Pons (tissue), 1 donor: Measurements from ENCODE around the gene RRP36.
"Not testable (repeated sequence)": the region's sequence is repeated elsewhere in the genome, so short reads cannot be mapped to it uniquely, and the experiment has no call there.

Source experiments
- DNase-seq: peaks from one replicate; pipeline ENCODE4 v3.0.0-alpha.2; 2016; ENCODE audit warnings: low spot score

RRP36 gene

DNA sequence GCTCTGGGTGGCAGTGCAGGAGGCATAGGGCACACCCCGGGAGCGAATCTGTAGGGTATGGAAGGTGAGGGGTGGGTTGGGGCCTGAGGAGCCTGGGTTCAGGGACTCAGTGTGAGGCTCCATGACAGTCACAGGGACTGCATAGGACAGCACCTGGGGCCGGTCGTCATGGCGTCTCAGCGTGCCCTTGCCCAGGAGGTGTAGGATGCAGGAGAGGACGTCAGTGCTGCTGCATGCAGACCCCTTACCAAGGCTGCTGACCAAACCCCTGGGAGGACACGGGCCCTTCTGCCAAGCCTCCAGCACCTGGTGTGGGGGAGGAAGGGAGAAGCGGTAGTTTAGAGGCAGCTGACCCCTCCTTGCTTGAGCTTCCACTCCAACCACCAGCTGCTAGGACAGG lies 16.3 kb downstream of the RRP36 start:
- DNase-seq = no peak

- DNase-seq = no peak
These were observed 17.3 kb downstream of the RRP36 start for GRCh38 chr6:43038727-43039126.

- no peak for DNase-seq
These were observed 19.3 kb downstream of the RRP36 start for GRCh38 chr6:43040542-43041257.

DNA sequence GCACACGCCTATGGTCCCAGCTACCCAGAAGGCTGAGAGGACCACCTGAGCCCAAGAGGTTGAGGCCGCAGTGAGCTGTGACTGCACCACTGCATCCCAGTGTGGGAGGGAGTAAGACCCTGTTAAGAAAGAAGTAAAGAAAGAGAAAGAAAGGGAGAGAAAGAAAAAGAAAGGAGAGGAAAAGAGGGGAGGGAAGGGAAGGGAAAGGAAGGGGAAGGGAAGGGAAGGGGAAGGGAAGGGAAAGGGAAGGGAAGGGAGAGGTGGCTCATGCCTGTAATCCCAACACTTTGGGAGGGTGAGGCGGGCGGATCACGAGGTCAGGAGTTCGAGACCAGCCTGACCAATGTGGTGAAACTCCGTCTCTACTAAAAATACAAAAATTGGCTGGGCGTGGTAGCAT lies 20.1 kb downstream of the RRP36 start:
- DNase-seq = not testable (repeated sequence)

GRCh38 chr6:43043310-43043709 lies 21.9 kb downstream of the RRP36 start:
- DNase-seq = no peak

- DNase-seq = no peak
These were observed 24.0 kb downstream of the RRP36 start for GRCh38 chr6:43045371-43045930.

DNA sequence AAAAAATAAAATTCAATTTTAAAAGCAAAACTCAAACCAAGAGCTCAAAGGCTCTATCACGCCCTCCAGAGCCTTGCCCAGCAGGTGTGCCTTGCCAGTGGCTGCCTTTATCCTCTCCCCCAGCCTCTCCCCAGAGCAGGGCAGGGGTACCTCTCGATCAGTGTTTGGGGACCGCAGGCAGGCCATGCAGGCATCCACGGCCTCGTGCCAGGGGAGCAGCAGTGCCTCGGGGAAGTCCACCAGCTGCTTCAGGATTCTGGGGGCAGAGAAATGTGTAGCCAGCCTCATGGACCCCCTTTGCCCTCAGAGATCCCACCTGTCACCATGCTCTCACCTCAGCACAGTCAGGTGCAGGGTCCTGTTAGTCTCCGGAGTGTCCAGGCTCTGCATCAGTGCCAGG lies 26.6 kb downstream of the RRP36 start:
- no peak for DNase-seq

DNA sequence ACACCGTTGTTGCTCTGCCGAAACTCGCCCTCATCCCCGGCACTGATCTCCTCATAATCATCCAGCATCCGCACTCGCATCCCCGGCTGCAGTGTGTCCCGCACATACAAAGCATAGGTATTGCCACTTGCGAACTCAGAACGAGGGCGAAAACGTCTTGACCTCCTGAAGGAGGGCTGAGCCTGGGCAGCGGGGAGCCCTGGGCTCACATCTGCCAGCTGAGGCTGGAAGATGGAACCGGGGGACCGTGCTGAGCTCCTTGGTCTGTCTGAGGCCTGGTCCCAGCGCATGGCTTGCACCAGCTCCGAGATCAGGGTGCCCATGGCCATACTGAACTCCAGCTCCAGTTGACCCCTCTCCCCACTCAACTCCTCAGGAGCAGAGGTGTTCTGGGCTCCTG lies 29.6 kb downstream of the RRP36 start:
- DNase-seq = no peak

GRCh38 chr6:43052225-43052841 lies 30.9 kb downstream of the RRP36 start:
- DNase-seq = no peak

GRCh38 chr6:43052842-43053544 lies 31.6 kb downstream of the RRP36 start:
- no peak for DNase-seq

- DNase-seq = peak; percentile 70
These were observed 32.3 kb downstream of the RRP36 start, which contains the start of gene CUL7 for GRCh38 chr6:43053545-43054205. TSS of gene CUL7 (minus strand) at chr6:43053851. CDS start at chr6:43052788, 1,063 bp downstream.

- DNase-seq = no peak
These were observed 33.0 kb downstream of the RRP36 start for GRCh38 chr6:43054206-43054943.

DNA sequence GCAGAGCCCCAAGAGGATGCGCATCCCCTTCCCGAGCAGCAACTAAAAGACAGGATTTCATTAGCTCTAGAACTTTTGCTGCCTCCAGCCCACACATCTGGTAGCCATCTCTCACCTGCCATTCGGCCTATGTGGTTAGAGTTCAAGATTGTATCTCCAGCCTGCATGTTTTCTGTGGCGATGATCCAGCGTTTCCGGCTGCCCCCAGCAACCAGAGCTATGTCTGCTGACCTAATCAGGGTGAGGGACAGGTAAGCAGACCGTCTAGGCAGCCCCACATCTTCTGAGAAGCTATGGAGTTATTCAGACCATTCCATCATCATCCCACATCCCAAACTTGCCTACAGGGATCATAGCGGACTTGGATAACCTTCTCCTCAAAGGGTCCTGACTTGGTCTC lies 34.5 kb downstream of the RRP36 start:
- no peak for DNase-seq

GRCh38 chr6:43058531-43058930 lies 37.1 kb downstream of the RRP36 start:
- DNase-seq = no peak

DNA sequence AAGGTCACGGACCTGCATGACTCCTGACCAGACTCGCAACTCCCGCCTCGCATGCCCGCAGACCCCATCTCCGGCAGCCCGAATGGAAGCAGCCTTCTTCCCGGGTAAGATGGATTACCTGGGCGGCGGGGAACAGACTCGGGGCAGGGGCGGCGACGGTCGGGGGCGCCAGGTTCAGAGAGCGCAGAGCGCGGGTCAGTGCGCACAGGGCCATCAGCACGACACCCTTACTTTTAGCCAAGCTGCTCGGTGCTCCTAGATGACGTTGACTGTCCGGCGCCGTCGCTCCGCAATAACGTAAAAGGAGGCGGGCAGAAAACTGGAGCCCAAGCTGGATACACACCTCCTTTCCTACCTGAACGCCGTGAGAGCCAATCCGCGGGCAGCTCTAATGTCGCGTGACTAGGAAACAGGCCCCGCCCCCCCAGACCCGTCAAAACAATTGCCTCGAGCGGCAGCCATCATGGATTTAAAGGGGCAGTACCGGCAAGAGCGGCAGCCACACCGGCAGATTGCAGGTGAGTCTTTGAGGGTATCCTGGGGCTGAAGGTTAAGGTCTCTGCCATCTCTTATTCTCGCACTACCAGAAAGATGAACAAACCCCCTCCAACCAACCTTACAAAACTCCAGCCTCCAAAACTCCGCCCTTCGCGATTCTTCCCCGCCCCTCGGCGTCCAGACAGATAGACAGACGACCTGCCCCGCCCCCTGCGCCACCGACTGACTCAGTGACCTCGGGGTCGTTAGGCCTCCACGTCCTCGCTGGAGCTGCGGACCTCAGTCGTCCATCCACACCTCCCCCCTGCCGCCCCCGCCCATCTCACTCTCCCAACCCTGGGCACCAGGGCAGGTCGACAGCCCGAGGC lies 38.0 kb downstream of the RRP36 start, which contains the start of the genes KLC4 and MRPL2:
Gene KLC4, plus strand, starts transcription at position 464 of the 866 bp plus-strand sequence. CDS start 1,705 bp downstream, outside the sequence.
Gene MRPL2, minus strand, starts transcription at position 267 of the 866 bp plus-strand sequence. Its CDS starts 53 bp downstream, at position 214.
- peak; percentile 99 for DNase-seq

DNA sequence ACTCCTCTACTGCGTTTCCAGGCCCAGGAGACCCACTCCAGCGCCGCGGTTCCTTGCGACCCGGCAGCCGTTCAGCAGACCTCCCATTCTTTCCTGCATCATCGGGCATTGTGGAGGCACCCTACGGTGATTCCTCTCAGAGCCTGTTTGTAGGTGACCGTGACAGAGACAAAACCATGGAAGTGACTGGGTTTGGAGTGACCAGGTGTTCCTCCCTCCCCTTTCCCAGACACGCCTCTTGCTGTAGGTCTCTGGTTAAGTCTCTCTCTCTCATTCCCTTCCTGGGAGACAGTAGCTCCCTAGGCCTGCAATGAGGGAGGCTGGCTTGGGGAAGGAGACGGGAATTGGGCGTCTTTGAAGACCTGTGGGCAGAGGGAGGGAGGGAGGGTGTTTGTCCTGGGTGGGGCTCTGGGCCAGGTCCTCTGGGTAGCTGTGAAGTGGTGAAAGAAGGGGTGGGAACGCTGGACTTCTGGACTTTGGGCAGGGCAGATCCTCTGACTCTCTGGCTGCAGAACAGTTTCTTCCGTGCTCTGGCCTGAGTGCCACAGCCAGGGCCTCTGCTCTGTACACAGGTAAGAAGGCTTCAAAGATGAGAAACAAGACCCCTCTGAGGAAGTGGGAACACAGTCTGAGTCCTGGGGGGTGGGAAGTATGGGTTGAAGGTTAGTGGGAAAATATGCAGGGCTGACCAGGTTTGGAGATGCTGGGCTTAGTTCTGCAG lies 38.8 kb downstream of the RRP36 start:
- DNase-seq = no peak

DNA sequence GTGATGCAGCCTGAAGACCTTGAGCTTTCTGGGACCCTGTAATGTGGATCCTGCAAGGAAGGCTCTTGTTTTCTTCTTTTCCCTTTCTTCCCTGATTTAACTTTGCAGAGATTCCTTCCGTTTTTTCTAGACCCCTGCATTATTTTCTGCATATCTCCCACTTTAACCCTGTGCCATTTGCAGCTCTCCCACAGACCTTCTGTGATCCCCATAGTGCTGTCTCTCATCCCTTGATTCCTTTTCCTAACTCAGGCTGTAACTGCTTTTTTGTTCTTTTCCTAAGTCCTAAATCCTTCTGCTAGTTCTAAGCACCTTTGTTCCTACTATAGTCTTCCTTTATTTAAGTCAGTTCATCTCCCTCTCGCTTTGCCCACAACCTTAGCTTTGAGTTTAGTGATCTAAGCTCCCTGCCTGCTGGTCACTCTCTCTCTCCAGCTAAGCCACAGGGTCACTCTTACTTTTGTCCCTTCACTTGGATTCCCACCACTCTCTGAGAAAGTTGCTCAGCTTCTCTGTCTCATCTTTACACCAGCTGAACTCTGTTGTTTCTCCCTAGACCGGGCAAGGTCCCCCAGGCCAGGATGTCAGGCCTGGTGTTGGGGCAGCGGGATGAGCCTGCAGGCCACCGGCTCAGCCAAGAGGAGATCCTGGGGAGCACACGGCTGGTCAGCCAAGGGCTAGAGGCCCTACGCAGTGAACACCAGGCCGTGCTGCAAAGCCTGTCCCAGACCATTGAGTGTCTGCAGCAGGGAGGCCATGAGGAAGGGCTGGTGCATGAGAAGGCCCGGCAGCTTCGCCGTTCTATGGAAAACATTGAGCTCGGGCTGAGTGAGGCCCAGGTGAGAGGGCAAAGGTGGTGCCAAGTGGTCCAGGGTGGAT lies 39.6 kb downstream of the RRP36 start:
- no peak for DNase-seq

DNA sequence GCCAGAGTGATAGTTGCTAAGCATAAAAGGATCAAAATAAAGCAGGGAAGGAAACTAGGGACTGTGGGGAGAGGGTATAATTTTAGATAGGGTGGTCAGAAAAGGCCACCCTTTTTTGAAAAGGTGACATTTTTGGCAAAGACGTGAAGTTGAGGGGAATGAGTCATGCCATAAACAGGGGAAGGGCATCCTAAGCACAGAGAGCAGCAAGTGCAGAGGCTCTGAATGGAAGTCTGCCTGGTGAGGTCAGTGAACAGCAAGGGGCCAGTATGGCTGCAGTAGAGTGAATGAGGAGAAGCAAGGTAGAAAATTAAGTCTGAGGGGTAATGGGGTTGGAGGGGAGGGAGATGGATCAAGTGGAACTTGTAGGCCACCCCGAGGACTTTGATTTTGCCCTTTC lies 40.4 kb downstream of the RRP36 start:
- no peak for DNase-seq

DNA sequence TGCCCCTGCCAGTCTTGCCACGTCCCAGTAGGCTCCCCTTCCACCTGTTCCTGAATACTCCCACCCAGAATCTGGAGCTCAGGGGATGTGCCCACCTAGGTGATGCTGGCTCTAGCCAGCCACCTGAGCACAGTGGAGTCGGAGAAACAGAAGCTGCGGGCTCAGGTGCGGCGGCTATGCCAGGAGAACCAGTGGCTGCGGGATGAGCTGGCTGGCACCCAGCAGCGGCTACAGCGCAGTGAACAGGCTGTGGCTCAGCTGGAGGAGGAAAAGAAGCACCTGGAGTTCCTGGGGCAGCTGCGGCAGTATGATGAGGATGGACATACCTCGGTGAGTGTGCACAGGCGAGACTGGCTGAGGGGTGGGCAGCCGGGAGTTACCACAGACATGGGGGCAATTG lies 41.4 kb downstream of the RRP36 start:
- no peak for DNase-seq
